ENCODE measurements around the gene ELANE. TPM values are rescaled to one million over a fixed set of nuclear protein-coding genes. Genes with fewer than 3 reads are reported as not detected.

Gene ELANE
- total and polyA plus RNA-seq, 2 donors (not counting 1 experiment from before 2014, with no cell fraction given): 0.48 to 0.66 TPM

DNA sequence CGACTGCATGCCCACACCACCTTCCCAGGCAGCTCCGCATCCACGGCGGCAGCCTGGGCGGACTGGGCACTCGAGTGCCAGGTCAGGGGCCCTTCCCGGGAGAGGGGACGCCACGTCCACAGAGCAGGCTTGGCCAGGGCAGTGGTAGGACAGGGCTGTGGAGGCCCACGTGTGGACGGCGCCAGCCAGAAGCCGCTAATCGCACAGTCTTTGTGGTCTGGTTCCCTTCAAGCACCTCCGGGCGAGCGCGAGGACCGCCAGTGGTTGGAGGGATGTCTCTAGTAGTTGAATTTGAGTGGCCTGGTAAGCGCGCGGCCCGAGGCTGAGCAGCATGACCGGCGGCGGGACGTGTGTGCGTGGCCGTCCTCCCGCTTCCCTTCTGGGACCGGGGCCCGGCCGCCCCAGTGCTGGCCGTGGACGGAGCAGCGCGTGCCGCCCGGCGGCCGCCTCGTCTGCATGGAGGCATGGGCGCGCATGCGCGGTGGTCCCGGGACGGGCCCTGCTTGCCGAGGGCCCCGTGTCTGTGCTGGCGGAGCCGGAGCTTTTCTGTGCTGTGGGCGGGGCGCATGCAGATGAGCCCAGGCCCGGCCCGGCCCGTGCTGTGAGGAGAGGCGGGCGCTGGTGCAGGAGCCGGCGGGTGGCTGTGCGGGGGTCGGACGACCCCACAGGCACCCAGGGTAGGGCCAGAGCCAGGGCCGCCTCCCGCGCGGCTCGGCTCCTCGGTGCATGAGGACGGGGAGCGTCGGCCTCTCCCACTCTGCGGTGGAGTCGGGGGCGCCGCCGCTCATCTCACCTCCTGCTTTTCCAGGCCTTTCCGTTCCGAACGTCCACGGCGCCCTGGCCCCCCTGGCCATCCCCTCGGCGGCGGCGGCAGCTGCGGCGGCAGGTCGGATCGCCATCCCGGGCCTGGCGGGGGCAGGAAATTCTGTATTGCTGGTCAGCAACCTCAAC lies 46.2 kb upstream of the ELANE start:
- Histone ChIP-seq H3K36me3 (ENCODE audit: control insufficient read depth, insufficient read depth, low read length) (peaks cover 59% of the 10 kb centered on the region), H3K4me2 (ENCODE audit: extremely low read depth, insufficient read depth, low read length) (no peak overlapping the region), H3K9me3 (ENCODE audit: control insufficient read depth, insufficient read depth, low read depth, low read length) (no peaks in the 10 kb centered on the region), H3K27me3 (ENCODE audit: control insufficient read depth, insufficient read depth, low read length) (no peaks in the 10 kb centered on the region), H3K79me2 (ENCODE audit: control insufficient read depth, insufficient read depth, low read length) (peaks cover 86% of the 10 kb centered on the region), H2AFZ (ENCODE audit: low read length) (no peak overlapping the region), H3K4me1 (ENCODE audit: control insufficient read depth, extremely low read depth, insufficient read depth, low read length) (peaks cover 14% of the 10 kb centered on the region), H3K9ac (ENCODE audit: insufficient read depth, low read length) (no peak overlapping the region), H3K4me3 (replicated peaks in 1 of 4; ENCODE audit: control extremely low read depth in 1 of 4, insufficient read depth in 1 of 4, low read depth in 3 of 4, low read length in 4 of 4) (no peak overlapping the region), H3K27ac (ENCODE audit: insufficient read depth, low read length) (no peak overlapping the region), H4K20me1 (ENCODE audit: control insufficient read depth, extremely low read depth, insufficient read depth, low read length) (peaks cover 5% of the 10 kb centered on the region)
- no peak for DNase-seq (ENCODE audit: low read depth in 2 of 2)
- TF ChIP-seq EZH2 (IDR thresholded peaks at IDR 0.05; ENCODE audit: low read length, missing control alignments) (no peak), CTCF (conservative IDR thresholded peaks at IDR 0.05 in 1 of 2, IDR thresholded peaks at IDR 0.05 in 1 of 2; ENCODE audit: low read depth in 1 of 2, low read length in 2 of 2) (no peak)

DNA sequence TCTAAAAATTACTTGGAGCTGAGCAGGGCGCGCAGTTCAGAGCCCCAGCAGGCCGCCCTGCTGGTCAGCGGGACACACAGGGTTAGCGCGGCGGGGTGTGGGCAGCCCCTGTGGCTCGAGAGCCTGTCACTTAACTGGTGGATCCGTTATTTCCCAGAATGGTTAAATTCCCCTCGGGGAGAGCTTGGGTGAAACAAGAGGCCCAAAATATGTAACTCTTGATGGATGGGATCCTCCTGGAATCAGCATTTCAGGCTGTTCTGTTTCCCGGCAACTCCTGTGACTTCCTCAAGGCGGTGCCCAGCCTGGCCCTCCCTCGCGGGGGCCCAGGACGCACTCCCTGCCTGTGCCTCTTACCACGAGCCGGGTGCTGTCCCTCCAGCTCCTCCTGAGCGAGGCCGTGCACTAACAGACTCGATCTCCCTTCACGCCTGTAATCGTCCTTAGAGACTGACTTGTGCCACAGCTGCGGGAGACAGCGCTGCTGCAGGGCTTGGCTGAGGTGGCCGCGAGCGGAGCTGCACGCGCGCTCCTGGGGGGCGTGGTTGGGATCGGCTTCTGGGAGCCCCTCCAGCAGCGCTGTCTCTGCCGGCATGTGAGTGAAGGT lies 45.2 kb upstream of the ELANE start:
- no peak overlapping the region for H3K9ac ChIP-seq (ENCODE audit: insufficient read depth, low read length)
- H2AFZ ChIP-seq (ENCODE audit: low read length): no peak overlapping the region
- H3K4me1 ChIP-seq (ENCODE audit: control insufficient read depth, extremely low read depth, insufficient read depth, low read length): peaks cover 5% of the 10 kb centered on the region
- DNase-seq (ENCODE audit: low read depth in 2 of 2): no peak
- TF ChIP-seq CTCF (conservative IDR thresholded peaks at IDR 0.05 in 1 of 2, IDR thresholded peaks at IDR 0.05 in 1 of 2; ENCODE audit: low read depth in 1 of 2, low read length in 2 of 2): no peak
- no peak for TF ChIP-seq EZH2 (IDR thresholded peaks at IDR 0.05; ENCODE audit: low read length, missing control alignments)
- H3K27ac ChIP-seq (ENCODE audit: insufficient read depth, low read length): no peak overlapping the region
- H3K36me3 ChIP-seq (ENCODE audit: control insufficient read depth, insufficient read depth, low read length): peaks cover 59% of the 10 kb centered on the region
- no peak overlapping the region for H3K4me3 ChIP-seq (replicated peaks in 1 of 4; ENCODE audit: control extremely low read depth in 1 of 4, insufficient read depth in 1 of 4, low read depth in 3 of 4, low read length in 4 of 4)
- no peaks in the 10 kb centered on the region for H3K9me3 ChIP-seq (ENCODE audit: control insufficient read depth, insufficient read depth, low read depth, low read length)
- no peak overlapping the region for H3K4me2 ChIP-seq (ENCODE audit: extremely low read depth, insufficient read depth, low read length)
- no peaks in the 10 kb centered on the region for H3K27me3 ChIP-seq (ENCODE audit: control insufficient read depth, insufficient read depth, low read length)
- peaks cover under 1% of the 10 kb centered on the region for H4K20me1 ChIP-seq (ENCODE audit: control insufficient read depth, extremely low read depth, insufficient read depth, low read length)
- H3K79me2 ChIP-seq (ENCODE audit: control insufficient read depth, insufficient read depth, low read length): peaks cover 75% of the 10 kb centered on the region

DNA sequence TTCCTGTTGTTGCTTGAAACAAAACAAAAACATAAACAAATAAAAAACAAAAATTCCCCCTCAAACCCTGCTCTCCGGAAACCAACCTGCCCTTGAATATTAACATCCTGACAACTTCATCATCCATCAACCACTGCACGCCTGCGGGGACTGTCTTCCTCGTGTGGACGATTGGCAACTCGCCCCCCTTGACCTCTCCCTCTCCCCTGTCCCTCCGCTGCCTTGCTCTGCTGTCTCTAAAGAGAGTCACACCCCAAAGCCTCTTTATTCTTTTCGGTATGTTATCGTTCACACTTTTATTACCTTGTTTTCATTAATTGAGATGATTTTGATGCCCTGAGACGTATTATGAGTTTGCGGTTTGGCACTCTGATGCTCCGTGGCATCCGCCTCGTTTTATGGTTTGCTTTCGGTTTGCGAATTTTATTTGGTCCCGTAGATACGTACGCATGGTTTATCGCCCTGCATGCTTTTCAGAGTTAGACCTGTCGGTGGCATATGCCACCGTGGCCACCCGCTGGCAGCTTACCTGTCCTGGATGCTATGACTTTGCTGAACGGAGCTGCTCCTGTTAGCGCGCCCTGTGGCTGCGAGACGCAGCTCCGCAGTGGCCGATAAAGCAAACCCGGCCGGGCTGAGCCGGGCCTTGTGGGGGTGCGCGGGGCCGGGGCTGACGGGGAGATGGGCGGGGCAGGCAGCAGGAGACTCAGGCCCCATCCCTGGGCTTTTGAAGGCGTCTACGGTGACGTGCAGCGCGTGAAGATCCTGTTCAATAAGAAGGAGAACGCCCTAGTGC lies 44.3 kb upstream of the ELANE start:
- H2AFZ ChIP-seq (ENCODE audit: low read length): no peak overlapping the region
- H3K79me2 ChIP-seq (ENCODE audit: control insufficient read depth, insufficient read depth, low read length): peaks cover 66% of the 10 kb centered on the region
- H3K27ac ChIP-seq (ENCODE audit: insufficient read depth, low read length): no peak overlapping the region
- peaks cover 4% of the 10 kb centered on the region for H3K4me1 ChIP-seq (ENCODE audit: control insufficient read depth, extremely low read depth, insufficient read depth, low read length)
- H3K27me3 ChIP-seq (ENCODE audit: control insufficient read depth, insufficient read depth, low read length): no peaks in the 10 kb centered on the region
- no peak overlapping the region for H3K4me2 ChIP-seq (ENCODE audit: extremely low read depth, insufficient read depth, low read length)
- H4K20me1 ChIP-seq (ENCODE audit: control insufficient read depth, extremely low read depth, insufficient read depth, low read length): no peaks in the 10 kb centered on the region
- H3K9ac ChIP-seq (ENCODE audit: insufficient read depth, low read length): no peak overlapping the region
- H3K36me3 ChIP-seq (ENCODE audit: control insufficient read depth, insufficient read depth, low read length): peaks cover 63% of the 10 kb centered on the region
- DNase-seq (ENCODE audit: low read depth in 2 of 2): no peak
- no peak overlapping the region for H3K4me3 ChIP-seq (replicated peaks in 1 of 4; ENCODE audit: control extremely low read depth in 1 of 4, insufficient read depth in 1 of 4, low read depth in 3 of 4, low read length in 4 of 4)
- H3K9me3 ChIP-seq (ENCODE audit: control insufficient read depth, insufficient read depth, low read depth, low read length): no peaks in the 10 kb centered on the region
- TF ChIP-seq CTCF (conservative IDR thresholded peaks at IDR 0.05 in 1 of 2, IDR thresholded peaks at IDR 0.05 in 1 of 2; ENCODE audit: low read depth in 1 of 2, low read length in 2 of 2): no peak
- no peak for TF ChIP-seq EZH2 (IDR thresholded peaks at IDR 0.05; ENCODE audit: low read length, missing control alignments)
